K562 (cell line): Measurements from ENCODE around the gene CLCN4. TPM values are rescaled to one million over a fixed set of nuclear protein-coding genes. Genes with fewer than 3 reads are reported as not detected.

ENCODE experiments used
- RNF2 ChIP-seq: sonication (generic); IDR thresholded peaks from 2 replicates; pipeline ENCODE4 v1.6.1; 2016
- ZFPM2 ChIP-seq: fragments of 250-450 bp; sonication (Bioruptor Pico); IDR thresholded peaks from 2 replicates; pipeline ENCODE4 v1.5.1; 2022; ENCODE audit warnings: mild to moderate bottlenecking
- polyA plus RNA-seq, 8 experiments: library from polyadenylated mRNA; depleted of rRNA in 4 of 8; stranded (reverse) in 5 of 8; unstranded in 3 of 8; fragments of >200 nt; fragmentation: Nextera tagmentation in 2 of 8; fragmentation: Illumina TruSeq in 1 of 8; extraction: Ambion mirVana in 2 of 8; extraction: Trizol in 1 of 8; gene quantifications; 2 replicates each; pipeline versions ENCODE4 v1.2.1 to v1.2.3, GENCODE V29; 2011 to 2014; ENCODE audit warnings: inconsistent platforms in 1 of 8, missing spikeins in 1 of 8
- total RNA-seq, 7 experiments: library from RNA; depleted of rRNA in 6 of 7; stranded (reverse); fragments of >200 nt in 6 of 7; fragmentation: Illumina TruSeq in 2 of 7; extraction: Trizol in 2 of 7; gene quantifications; 2 replicates each; pipeline versions ENCODE4 v1.2.1 to v1.2.3, GENCODE V29; 2011 to 2021; ENCODE audit warnings: low replicate concordance in 1 of 7
- TF ChIP-seq, protein P1 (sequence below): fragments of 450-650 bp; IDR thresholded peaks from 2 replicates; pipeline ENCODE4 v1.6.1; 2016; ENCODE audit warnings: mild to moderate bottlenecking, moderate library complexity

The CLCN4 gene
- total and polyA plus RNA-seq, 9 of the 15 experiments (the other 6 are each of a cell fraction or from before 2014, with no cell fraction given), result 0.03 to 0.24 (median 0.10) TPM; not detected in 1

DNA sequence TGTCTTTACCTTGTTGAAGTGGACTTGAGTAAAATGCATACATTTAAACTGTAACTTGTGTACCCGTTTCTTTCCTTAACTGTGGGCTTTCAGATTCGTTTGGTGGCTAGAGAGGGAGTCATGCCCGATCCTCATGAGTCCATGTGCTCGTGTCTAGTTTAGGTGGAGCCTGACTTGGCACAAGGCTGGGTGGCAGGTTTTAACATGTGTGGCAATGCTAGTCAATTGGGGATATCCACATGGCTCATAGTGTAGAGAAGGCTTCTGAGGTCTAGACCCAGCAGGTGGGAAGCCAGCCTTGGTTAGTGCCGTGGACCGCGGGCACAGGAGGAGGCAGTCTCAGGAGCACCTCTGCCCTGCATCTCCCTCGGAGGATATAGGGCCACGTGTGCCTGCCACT is 48.5 kb upstream of the CLCN4 start (continued):
- TF ChIP-seq, protein P1, sequence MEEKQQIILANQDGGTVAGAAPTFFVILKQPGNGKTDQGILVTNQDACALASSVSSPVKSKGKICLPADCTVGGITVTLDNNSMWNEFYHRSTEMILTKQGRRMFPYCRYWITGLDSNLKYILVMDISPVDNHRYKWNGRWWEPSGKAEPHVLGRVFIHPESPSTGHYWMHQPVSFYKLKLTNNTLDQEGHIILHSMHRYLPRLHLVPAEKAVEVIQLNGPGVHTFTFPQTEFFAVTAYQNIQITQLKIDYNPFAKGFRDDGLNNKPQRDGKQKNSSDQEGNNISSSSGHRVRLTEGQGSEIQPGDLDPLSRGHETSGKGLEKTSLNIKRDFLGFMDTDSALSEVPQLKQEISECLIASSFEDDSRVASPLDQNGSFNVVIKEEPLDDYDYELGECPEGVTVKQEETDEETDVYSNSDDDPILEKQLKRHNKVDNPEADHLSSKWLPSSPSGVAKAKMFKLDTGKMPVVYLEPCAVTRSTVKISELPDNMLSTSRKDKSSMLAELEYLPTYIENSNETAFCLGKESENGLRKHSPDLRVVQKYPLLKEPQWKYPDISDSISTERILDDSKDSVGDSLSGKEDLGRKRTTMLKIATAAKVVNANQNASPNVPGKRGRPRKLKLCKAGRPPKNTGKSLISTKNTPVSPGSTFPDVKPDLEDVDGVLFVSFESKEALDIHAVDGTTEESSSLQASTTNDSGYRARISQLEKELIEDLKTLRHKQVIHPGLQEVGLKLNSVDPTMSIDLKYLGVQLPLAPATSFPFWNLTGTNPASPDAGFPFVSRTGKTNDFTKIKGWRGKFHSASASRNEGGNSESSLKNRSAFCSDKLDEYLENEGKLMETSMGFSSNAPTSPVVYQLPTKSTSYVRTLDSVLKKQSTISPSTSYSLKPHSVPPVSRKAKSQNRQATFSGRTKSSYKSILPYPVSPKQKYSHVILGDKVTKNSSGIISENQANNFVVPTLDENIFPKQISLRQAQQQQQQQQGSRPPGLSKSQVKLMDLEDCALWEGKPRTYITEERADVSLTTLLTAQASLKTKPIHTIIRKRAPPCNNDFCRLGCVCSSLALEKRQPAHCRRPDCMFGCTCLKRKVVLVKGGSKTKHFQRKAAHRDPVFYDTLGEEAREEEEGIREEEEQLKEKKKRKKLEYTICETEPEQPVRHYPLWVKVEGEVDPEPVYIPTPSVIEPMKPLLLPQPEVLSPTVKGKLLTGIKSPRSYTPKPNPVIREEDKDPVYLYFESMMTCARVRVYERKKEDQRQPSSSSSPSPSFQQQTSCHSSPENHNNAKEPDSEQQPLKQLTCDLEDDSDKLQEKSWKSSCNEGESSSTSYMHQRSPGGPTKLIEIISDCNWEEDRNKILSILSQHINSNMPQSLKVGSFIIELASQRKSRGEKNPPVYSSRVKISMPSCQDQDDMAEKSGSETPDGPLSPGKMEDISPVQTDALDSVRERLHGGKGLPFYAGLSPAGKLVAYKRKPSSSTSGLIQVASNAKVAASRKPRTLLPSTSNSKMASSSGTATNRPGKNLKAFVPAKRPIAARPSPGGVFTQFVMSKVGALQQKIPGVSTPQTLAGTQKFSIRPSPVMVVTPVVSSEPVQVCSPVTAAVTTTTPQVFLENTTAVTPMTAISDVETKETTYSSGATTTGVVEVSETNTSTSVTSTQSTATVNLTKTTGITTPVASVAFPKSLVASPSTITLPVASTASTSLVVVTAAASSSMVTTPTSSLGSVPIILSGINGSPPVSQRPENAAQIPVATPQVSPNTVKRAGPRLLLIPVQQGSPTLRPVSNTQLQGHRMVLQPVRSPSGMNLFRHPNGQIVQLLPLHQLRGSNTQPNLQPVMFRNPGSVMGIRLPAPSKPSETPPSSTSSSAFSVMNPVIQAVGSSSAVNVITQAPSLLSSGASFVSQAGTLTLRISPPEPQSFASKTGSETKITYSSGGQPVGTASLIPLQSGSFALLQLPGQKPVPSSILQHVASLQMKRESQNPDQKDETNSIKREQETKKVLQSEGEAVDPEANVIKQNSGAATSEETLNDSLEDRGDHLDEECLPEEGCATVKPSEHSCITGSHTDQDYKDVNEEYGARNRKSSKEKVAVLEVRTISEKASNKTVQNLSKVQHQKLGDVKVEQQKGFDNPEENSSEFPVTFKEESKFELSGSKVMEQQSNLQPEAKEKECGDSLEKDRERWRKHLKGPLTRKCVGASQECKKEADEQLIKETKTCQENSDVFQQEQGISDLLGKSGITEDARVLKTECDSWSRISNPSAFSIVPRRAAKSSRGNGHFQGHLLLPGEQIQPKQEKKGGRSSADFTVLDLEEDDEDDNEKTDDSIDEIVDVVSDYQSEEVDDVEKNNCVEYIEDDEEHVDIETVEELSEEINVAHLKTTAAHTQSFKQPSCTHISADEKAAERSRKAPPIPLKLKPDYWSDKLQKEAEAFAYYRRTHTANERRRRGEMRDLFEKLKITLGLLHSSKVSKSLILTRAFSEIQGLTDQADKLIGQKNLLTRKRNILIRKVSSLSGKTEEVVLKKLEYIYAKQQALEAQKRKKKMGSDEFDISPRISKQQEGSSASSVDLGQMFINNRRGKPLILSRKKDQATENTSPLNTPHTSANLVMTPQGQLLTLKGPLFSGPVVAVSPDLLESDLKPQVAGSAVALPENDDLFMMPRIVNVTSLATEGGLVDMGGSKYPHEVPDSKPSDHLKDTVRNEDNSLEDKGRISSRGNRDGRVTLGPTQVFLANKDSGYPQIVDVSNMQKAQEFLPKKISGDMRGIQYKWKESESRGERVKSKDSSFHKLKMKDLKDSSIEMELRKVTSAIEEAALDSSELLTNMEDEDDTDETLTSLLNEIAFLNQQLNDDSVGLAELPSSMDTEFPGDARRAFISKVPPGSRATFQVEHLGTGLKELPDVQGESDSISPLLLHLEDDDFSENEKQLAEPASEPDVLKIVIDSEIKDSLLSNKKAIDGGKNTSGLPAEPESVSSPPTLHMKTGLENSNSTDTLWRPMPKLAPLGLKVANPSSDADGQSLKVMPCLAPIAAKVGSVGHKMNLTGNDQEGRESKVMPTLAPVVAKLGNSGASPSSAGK, result no peak
- no peak for TF ChIP-seq RNF2
- no peak for TF ChIP-seq ZFPM2 (CRISPR knock-in tag)
